GM21825 (cell line): ENCODE measurements around the gene UBTD2.
"Not testable (repeated sequence)": the region's sequence is repeated elsewhere in the genome, so short reads cannot be mapped to it uniquely, and the experiment has no call there.

Experiments
- ATAC-seq: cut with Tn5 transposase; IDR thresholded peaks from one replicate; pipeline ENCODE4 v1.9.1; 2021; ENCODE audit warnings: mild to moderate bottlenecking, moderate library complexity; ENCODE audit not compliant: unreplicated experiment

The UBTD2 gene

GRCh38 chr5:172283020-172283861, at the start of gene UBTD2:
Gene UBTD2 (minus strand): TSS chr5:172283764. CDS start chr5:172283665, 99 bp downstream.
- peak; percentile 78 for ATAC-seq

GRCh38 chr5:172326901-172327300, 43.3 kb upstream of the UBTD2 start:
- ATAC-seq = not testable (repeated sequence)

- ATAC-seq = no peak
Measured at GRCh38 chr5:172325452-172325851, 41.9 kb upstream of the UBTD2 start.

- peak; percentile 76 for ATAC-seq
Measured at GRCh38 chr5:172322028-172322965, 38.7 kb upstream of the UBTD2 start.

- no peak for ATAC-seq
Measured at GRCh38 chr5:172321593-172321992, 38.0 kb upstream of the UBTD2 start.

- ATAC-seq = no peak
Measured at GRCh38 chr5:172319708-172320441, 36.3 kb upstream of the UBTD2 start.

- ATAC-seq = no peak
Measured at GRCh38 chr5:172315587-172316493, 32.3 kb upstream of the UBTD2 start.

- no peak for ATAC-seq
Measured at GRCh38 chr5:172313915-172314314, 30.4 kb upstream of the UBTD2 start.

GRCh38 chr5:172312286-172312685, 28.7 kb upstream of the UBTD2 start:
- ATAC-seq = no peak

- ATAC-seq = no peak
Measured at GRCh38 chr5:172311605-172312004, 28.0 kb upstream of the UBTD2 start.

GRCh38 chr5:172311026-172311425, 27.5 kb upstream of the UBTD2 start:
- no peak for ATAC-seq

- ATAC-seq = no peak
Measured at GRCh38 chr5:172305380-172305779, 21.8 kb upstream of the UBTD2 start.

- ATAC-seq = no peak
Measured at GRCh38 chr5:172303572-172304335, 20.2 kb upstream of the UBTD2 start.

GRCh38 chr5:172303162-172303561, 19.6 kb upstream of the UBTD2 start:
- no peak for ATAC-seq

- ATAC-seq = no peak
Measured at GRCh38 chr5:172302047-172302710, 18.6 kb upstream of the UBTD2 start.

GRCh38 chr5:172299916-172300439, 16.4 kb upstream of the UBTD2 start:
- ATAC-seq = no peak

GRCh38 chr5:172294831-172295230, 11.3 kb upstream of the UBTD2 start:
- no peak for ATAC-seq

GRCh38 chr5:172293745-172294342, 10.3 kb upstream of the UBTD2 start:
- ATAC-seq = no peak
